Cardiac muscle cell (in vitro differentiated cells and primary cell): ENCODE results near the gene TP53BP1. TPM values are rescaled to one million over a fixed set of nuclear protein-coding genes. Genes with fewer than 3 reads are reported as not detected.
"Not testable (repeated sequence)": the region's sequence is repeated elsewhere in the genome, so short reads cannot be mapped to it uniquely, and the experiment has no call there.

Experiments
- DNase-seq, 2 donors: peaks; one replicate each; pipeline versions ENCODE4 v3.0.0 to v3.0.0-alpha.2; 2010 to 2017; ENCODE audit warnings: low read depth in 1 of 2, low spot score in 1 of 2
- H3K27ac ChIP-seq: fragments of 200-600 bp; sonication (generic); 2 replicates; pipeline ENCODE4 v1.5.1; 2016
- H3K27me3 ChIP-seq: fragments of 200-600 bp; sonication (generic); 2 replicates; pipeline ENCODE4 v1.6.0; 2016; ENCODE audit warnings: control low read depth
- H3K36me3 ChIP-seq: fragments of 200-600 bp; sonication (generic); 2 replicates; pipeline ENCODE4 v1.5.1; 2016; ENCODE audit warnings: control low read depth
- H3K4me1 ChIP-seq: fragments of 200-600 bp; sonication (generic); 2 replicates; pipeline ENCODE4 v1.8.1; 2017; ENCODE audit warnings: low read depth, mild to moderate bottlenecking, mixed run types
- H3K4me3 ChIP-seq: fragments of 200-600 bp; sonication (generic); 2 replicates; pipeline ENCODE4 v1.5.1; 2016; ENCODE audit warnings: mild to moderate bottlenecking
- H3K9me3 ChIP-seq: fragments of 200-600 bp; sonication (generic); 2 replicates; pipeline ENCODE4 v1.5.1; 2017; ENCODE audit warnings: low read depth, mild to moderate bottlenecking, control low read depth
- polyA plus RNA-seq: library from polyadenylated mRNA; unstranded; fragments of >200 nt; fragmentation: Nextera tagmentation; extraction: Ambion mirVana; gene quantifications from 2 replicates; pipeline ENCODE4 v1.2.1, GENCODE V29; 2016
- total RNA-seq: library from RNA; depleted of rRNA; stranded (reverse); fragments of >200 nt; gene quantifications from 2 replicates; pipeline ENCODE4 v1.2.3, GENCODE V29; 2016
- TF ChIP-seq, protein P1 (sequence below): IDR thresholded peaks from 2 replicates; pipeline ENCODE4 v1.5.1; 2012; ENCODE audit warnings: low read depth, mild to moderate bottlenecking, low read length

Gene TP53BP1, protein sequence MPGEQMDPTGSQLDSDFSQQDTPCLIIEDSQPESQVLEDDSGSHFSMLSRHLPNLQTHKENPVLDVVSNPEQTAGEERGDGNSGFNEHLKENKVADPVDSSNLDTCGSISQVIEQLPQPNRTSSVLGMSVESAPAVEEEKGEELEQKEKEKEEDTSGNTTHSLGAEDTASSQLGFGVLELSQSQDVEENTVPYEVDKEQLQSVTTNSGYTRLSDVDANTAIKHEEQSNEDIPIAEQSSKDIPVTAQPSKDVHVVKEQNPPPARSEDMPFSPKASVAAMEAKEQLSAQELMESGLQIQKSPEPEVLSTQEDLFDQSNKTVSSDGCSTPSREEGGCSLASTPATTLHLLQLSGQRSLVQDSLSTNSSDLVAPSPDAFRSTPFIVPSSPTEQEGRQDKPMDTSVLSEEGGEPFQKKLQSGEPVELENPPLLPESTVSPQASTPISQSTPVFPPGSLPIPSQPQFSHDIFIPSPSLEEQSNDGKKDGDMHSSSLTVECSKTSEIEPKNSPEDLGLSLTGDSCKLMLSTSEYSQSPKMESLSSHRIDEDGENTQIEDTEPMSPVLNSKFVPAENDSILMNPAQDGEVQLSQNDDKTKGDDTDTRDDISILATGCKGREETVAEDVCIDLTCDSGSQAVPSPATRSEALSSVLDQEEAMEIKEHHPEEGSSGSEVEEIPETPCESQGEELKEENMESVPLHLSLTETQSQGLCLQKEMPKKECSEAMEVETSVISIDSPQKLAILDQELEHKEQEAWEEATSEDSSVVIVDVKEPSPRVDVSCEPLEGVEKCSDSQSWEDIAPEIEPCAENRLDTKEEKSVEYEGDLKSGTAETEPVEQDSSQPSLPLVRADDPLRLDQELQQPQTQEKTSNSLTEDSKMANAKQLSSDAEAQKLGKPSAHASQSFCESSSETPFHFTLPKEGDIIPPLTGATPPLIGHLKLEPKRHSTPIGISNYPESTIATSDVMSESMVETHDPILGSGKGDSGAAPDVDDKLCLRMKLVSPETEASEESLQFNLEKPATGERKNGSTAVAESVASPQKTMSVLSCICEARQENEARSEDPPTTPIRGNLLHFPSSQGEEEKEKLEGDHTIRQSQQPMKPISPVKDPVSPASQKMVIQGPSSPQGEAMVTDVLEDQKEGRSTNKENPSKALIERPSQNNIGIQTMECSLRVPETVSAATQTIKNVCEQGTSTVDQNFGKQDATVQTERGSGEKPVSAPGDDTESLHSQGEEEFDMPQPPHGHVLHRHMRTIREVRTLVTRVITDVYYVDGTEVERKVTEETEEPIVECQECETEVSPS (N-terminal part only)
- 72.1 and 84.1 TPM in 2 replicates for total RNA-seq
- polyA plus RNA-seq: 41.0 and 41.1 TPM in 2 replicates

- peak within 1 kb of the TSS; percentile 89 for H3K4me3 ChIP-seq
- peak within 1 kb of the TSS; percentile 92 for H3K27ac ChIP-seq
- H3K4me1 ChIP-seq: peaks cover 4% of the 10 kb centered on the region
- TF ChIP-seq, protein P1, sequence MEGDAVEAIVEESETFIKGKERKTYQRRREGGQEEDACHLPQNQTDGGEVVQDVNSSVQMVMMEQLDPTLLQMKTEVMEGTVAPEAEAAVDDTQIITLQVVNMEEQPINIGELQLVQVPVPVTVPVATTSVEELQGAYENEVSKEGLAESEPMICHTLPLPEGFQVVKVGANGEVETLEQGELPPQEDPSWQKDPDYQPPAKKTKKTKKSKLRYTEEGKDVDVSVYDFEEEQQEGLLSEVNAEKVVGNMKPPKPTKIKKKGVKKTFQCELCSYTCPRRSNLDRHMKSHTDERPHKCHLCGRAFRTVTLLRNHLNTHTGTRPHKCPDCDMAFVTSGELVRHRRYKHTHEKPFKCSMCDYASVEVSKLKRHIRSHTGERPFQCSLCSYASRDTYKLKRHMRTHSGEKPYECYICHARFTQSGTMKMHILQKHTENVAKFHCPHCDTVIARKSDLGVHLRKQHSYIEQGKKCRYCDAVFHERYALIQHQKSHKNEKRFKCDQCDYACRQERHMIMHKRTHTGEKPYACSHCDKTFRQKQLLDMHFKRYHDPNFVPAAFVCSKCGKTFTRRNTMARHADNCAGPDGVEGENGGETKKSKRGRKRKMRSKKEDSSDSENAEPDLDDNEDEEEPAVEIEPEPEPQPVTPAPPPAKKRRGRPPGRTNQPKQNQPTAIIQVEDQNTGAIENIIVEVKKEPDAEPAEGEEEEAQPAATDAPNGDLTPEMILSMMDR: no peak
- no peaks in the 10 kb centered on the region for H3K27me3 ChIP-seq
- no peaks in the 10 kb centered on the region for H3K9me3 ChIP-seq
- DNase-seq: peak; percentile 96 to 98
- peaks cover 15% of the 10 kb centered on the region for H3K36me3 ChIP-seq
Observed at GRCh38 chr15:43492673-43493601, at the start of gene TP53BP1. TP53BP1 (minus strand) TSS chr15:43493156; CDS start chr15:43493043, 113 bp downstream.

DNA sequence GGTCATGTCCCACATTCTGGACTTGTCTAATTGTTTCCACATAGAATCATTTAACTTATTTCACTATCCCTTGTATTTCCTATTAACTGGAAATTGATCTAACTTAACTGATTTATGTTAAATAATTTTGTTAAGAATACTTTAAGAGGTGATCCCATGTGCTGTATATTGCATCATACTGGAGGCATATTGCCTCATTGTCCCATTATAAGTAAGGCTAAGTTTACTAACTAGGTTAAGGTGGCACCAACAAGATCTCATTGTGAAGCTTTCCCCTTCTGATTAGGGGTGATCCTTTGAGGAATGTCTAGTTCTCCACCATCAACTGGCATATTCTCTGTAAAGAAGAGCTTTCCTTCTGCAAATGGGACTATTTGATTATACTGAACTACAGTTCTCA lies 48.8 kb upstream of the TP53BP1 start:
- no peaks in the 10 kb centered on the region for H3K27me3 ChIP-seq
- H3K27ac ChIP-seq: no peak overlapping the region
- TF ChIP-seq, protein P1: no peak
- H3K9me3 ChIP-seq: no peaks in the 10 kb centered on the region
- no peaks in the 10 kb centered on the region for H3K4me1 ChIP-seq
- no peak overlapping the region for H3K4me3 ChIP-seq
- no peaks in the 10 kb centered on the region for H3K36me3 ChIP-seq
- peak in 1 of 2 donors; percentile 56 for DNase-seq

DNA sequence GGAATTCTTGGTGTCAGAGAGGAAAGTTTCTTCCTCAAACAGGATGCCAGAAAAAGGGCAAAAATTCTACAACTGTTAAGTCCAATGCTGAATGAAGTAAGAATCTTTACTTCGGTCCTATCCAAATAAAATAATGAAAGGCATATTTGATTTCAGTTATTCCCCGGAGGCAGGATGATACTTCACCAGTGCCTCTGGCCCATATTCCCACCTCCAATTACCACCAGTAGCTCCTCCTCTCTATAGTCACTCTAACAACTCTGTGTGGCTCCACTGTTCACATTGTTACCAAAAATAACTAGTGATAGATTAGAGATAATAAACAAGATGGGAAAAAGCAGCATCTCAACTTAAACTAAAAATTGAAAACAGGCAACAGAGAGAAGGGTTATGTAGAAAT lies 45.1 kb upstream of the TP53BP1 start:
- Histone ChIP-seq H3K27ac (no peak overlapping the region), H3K36me3 (no peaks in the 10 kb centered on the region), H3K4me3 (no peak overlapping the region), H3K9me3 (no peaks in the 10 kb centered on the region), H3K4me1 (no peaks in the 10 kb centered on the region), H3K27me3 (no peaks in the 10 kb centered on the region)
- TF ChIP-seq, protein P1: no peak
- DNase-seq: no peak

DNA sequence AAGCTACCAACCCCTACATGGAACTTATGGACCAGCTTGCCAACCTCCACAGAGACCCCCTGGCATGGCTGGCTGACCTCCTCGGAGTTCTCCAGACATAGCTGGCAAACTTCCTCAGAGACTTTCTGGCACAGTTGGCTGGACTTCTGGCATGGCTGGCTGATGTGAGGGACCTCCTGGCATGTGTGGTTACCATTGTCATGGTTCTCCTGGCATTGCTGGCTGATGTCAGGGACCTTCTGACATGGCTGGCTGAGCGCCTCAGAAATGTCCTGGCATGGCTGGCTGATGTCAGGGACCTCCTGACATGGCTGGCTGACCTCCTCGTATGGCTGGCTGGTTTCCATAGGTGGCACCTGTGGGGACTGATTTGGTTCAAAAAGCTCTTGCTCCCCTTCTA lies 41.9 kb upstream of the TP53BP1 start:
- TF ChIP-seq, protein P1: no peak
- Histone ChIP-seq H3K4me3 (no peak overlapping the region), H3K27ac (no peak overlapping the region), H3K36me3 (no peaks in the 10 kb centered on the region), H3K4me1 (no peaks in the 10 kb centered on the region), H3K9me3 (no peaks in the 10 kb centered on the region), H3K27me3 (no peaks in the 10 kb centered on the region)
- no peak for DNase-seq

- not testable (repeated sequence) for H3K4me3 ChIP-seq, H3K36me3 ChIP-seq, H3K9me3 ChIP-seq, H3K27ac ChIP-seq, H3K27me3 ChIP-seq, H3K4me1 ChIP-seq, DNase-seq
Observed at GRCh38 chr15:43532826-43533225, 39.9 kb upstream of the TP53BP1 start.
